Measurements from ENCODE around the gene LTBP3. TPM values are rescaled to one million over a fixed set of nuclear protein-coding genes. Genes with fewer than 3 reads are reported as not detected.

LTBP3 gene
- total and polyA plus RNA-seq, 2 donors (not counting 3 experiments of a cell fraction or from before 2014, with no cell fraction given): 120 to 209 TPM

DNA sequence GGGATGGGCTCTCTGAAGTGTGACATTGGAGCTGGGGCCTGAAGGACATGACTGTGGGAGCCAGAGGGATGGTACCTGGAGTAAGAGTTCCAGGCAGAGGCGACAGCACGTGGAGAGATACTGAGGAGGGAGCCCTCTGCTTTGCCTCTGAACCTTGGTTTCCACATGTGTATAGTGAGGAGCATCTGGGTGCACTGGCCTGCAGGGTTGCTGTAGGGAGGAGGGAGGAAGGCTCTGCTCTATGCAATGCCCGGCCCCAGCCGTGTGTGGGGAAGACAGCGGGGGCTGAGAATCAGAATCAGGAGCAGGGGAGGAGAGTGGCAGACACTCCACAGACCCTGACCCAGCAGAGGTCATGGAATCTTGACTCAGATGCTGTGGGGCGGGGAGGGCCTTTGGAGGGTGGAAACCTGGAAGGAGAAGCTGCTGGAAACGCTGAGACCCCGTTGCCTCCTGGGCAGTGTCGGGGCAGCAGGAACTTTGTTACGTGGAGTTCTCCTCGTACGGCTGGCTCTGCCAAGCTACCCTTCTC lies 29.3 kb downstream of the LTBP3 start:
- FAIRE-seq: no peak
- Histone ChIP-seq H3K4me3 (replicated peaks in 1 of 3; ENCODE audit: insufficient read depth in 1 of 3, low read depth in 1 of 3, low read length in 3 of 3) (no peak overlapping the region), H2AFZ (ENCODE audit: low read depth, low read length) (no peak overlapping the region), H3K4me1 (ENCODE audit: control insufficient read depth, extremely low read depth, insufficient read depth, low read length) (peaks cover 11% of the 10 kb centered on the region), H3K9me1 (replicated peaks; ENCODE audit: control insufficient read depth, extremely low read depth, insufficient read depth, low read length) (no peaks in the 10 kb centered on the region), H3K79me2 (ENCODE audit: control insufficient read depth, insufficient read depth, low read length) (peaks cover 21% of the 10 kb centered on the region), H4K20me1 (replicated peaks; ENCODE audit: control insufficient read depth, extremely low read depth, insufficient read depth, low read length) (no peaks in the 10 kb centered on the region), H3K9ac (replicated peaks; ENCODE audit: extremely low read depth, insufficient read depth, low read length) (no peak overlapping the region), H3K27ac (ENCODE audit: insufficient read depth, low read depth, low read length) (no peak overlapping the region), H3K36me3 (ENCODE audit: control insufficient read depth in 2 of 2, extremely low read depth in 1 of 2, insufficient read depth in 2 of 2, low read length in 2 of 2) (peaks cover 16 to 43% of the 10 kb centered on the region in 2 experiments), H3K9me3 (replicated peaks; ENCODE audit: control insufficient read depth, insufficient read depth, low read length) (no peaks in the 10 kb centered on the region), H3K4me2 (ENCODE audit: insufficient read depth, low read length) (no peak overlapping the region), H3K27me3 (ENCODE audit: control insufficient read depth in 2 of 2, insufficient read depth in 2 of 2, low read length in 2 of 2) (no peaks in the 10 kb centered on the region)
- no peak for TF ChIP-seq EZH2 (IDR thresholded peaks at IDR 0.05; ENCODE audit: borderline replicate concordance, low read depth, low read length, severe bottlenecking)
- no peak for TF ChIP-seq MYC (IDR thresholded peaks at IDR 0.05; ENCODE audit: low read depth, low read length)
- intact Hi-C loops (cut with micrococcal nuclease) (no loop called here), dilution Hi-C loops (cut with MboI; ENCODE audit: extremely low pct_ligation_motif_present, low sequenced_read_pairs) (no loop called here)
- DNase-seq (ENCODE audit: low read depth, low spot score): no peak
- BruUV-seq (replicated peaks): no TSS peak
- POLR2A ChIA-PET: no interaction called here
- CTCF ChIA-PET: interaction anchor here (0.8 kb wide), 1 partner anchor 12 kb away, joined by 3 read pairs; no protein-coding TSS in a partner anchor

GRCh38 chr11:65526744-65527143 lies 31.4 kb downstream of the LTBP3 start:
- intact Hi-C loops (cut with micrococcal nuclease) (no loop called here), dilution Hi-C loops (cut with MboI; ENCODE audit: extremely low pct_ligation_motif_present, low sequenced_read_pairs) (no loop called here)
- FAIRE-seq (no peak), DNase-seq (ENCODE audit: low read depth, low spot score) (no peak)
- POLR2A ChIA-PET: no interaction called here
- Histone ChIP-seq H3K27me3 (ENCODE audit: control insufficient read depth in 2 of 2, insufficient read depth in 2 of 2, low read length in 2 of 2) (no peaks in the 10 kb centered on the region), H3K9me3 (replicated peaks; ENCODE audit: control insufficient read depth, insufficient read depth, low read length) (no peaks in the 10 kb centered on the region), H4K20me1 (replicated peaks; ENCODE audit: control insufficient read depth, extremely low read depth, insufficient read depth, low read length) (no peaks in the 10 kb centered on the region), H3K27ac (ENCODE audit: insufficient read depth, low read depth, low read length) (no peak overlapping the region), H3K79me2 (ENCODE audit: control insufficient read depth, insufficient read depth, low read length) (peaks cover 21% of the 10 kb centered on the region), H3K36me3 (ENCODE audit: control insufficient read depth in 2 of 2, extremely low read depth in 1 of 2, insufficient read depth in 2 of 2, low read length in 2 of 2) (peaks cover 16 to 34% of the 10 kb centered on the region in 2 experiments), H3K4me2 (ENCODE audit: insufficient read depth, low read length) (no peak overlapping the region), H2AFZ (ENCODE audit: low read depth, low read length) (no peak overlapping the region), H3K9me1 (replicated peaks; ENCODE audit: control insufficient read depth, extremely low read depth, insufficient read depth, low read length) (no peaks in the 10 kb centered on the region), H3K4me3 (replicated peaks in 1 of 3; ENCODE audit: insufficient read depth in 1 of 3, low read depth in 1 of 3, low read length in 3 of 3) (no peak overlapping the region), H3K4me1 (ENCODE audit: control insufficient read depth, extremely low read depth, insufficient read depth, low read length) (peaks cover 11% of the 10 kb centered on the region), H3K9ac (replicated peaks; ENCODE audit: extremely low read depth, insufficient read depth, low read length) (no peak overlapping the region)
- no peak for TF ChIP-seq EZH2 (IDR thresholded peaks at IDR 0.05; ENCODE audit: borderline replicate concordance, low read depth, low read length, severe bottlenecking)
- TF ChIP-seq POLR2A (IDR thresholded peaks at IDR 0.05; ENCODE audit: low read depth, low read length): no peak
- CTCF ChIA-PET: no interaction called here
- BruUV-seq (replicated peaks): no TSS peak

Data from endothelial cell of umbilical vein (primary cell).